Measurements from ENCODE around the gene BCL2L1.
A peak's percentile ranks its signal among the peaks of the same experiment; 100 is the strongest.

BCL2L1 gene

DNA sequence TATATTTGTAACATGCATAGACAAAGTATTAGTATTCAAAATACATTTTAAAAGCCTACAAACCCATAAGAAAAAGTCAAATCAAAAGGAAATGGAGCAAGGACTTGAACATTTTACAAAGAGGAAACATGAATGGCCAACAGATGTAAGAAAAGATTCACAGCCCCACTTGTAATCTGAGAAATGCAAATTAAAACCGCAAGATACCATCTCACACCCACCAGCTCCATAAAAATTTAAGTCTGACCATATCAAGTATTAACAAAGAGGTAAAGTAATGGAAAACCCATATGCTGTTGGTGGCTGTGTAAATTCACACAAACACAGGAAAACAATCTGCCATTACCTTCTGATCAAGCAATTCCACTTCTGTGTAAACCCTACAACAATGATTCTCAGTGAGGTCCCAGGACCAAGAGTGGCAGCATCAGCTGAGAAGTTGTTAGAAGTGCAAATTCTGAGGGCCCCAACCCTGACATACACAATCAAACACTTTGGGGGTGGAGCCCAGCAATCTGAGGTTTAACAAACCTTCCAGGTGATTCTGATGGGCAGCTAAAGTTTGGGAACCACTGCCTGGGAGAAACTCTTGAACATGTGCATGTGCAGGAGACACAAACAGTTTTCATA lies 30.9 kb downstream of the BCL2L1 start:
- DNase-seq = peak; percentile 38 to 47

DNA sequence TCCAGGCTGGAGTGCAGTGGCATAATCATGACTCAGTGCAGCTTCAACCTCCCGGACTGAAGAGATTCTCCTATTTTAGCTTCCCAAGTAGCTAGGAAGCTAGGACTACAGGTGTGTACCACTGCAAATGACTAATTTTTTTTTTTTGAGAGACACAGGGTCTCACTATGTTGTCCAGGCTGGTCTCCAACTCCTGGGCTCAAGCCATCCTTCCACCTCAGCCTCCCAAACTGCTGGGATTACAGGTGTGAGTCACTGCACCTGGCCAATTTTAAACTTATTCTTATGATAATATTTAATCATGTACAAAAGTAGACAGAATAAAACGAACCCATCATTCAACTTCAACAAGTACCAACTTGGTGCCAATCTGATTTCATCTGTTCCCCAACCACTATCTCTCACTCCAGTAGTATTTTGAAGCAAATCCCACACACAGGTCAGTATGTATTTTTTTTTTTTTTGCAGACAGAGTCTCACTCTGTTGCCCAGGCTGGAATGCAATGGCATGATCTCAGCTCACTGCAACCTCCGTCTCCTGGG lies 32.5 kb downstream of the BCL2L1 start:
- no peak for DNase-seq

DNA sequence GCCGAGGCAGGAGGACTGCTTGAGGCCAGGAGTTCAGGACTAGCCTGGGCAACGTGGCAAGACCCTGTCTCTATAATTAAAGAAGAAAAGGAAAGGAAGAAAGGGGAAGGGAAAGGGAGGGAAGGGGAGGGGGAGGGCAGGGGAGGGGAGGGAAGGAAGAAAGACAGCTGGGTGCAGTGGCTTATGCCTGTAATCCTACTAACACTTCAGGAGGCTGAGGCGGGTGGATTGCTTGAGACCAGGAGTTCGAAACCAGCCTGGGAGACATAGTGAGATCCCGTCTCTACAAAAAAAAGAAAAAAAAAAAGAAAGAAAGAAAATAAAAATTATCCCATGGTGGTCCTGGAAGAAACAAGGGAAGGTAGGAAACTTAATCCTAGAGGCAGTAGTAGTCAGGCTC lies 33.5 kb downstream of the BCL2L1 start:
- no peak for DNase-seq

GRCh38 chr20:31687777-31688176 lies 34.9 kb downstream of the BCL2L1 start:
- no peak for DNase-seq

- DNase-seq = no peak
Measured at GRCh38 chr20:31685853-31686643, 36.6 kb downstream of the BCL2L1 start.

- peak; percentile 83 to 87 for DNase-seq
Measured at GRCh38 chr20:31684153-31685015, 38.3 kb downstream of the BCL2L1 start.

- DNase-seq = no peak
Measured at GRCh38 chr20:31682927-31683326, 39.7 kb downstream of the BCL2L1 start.

DNA sequence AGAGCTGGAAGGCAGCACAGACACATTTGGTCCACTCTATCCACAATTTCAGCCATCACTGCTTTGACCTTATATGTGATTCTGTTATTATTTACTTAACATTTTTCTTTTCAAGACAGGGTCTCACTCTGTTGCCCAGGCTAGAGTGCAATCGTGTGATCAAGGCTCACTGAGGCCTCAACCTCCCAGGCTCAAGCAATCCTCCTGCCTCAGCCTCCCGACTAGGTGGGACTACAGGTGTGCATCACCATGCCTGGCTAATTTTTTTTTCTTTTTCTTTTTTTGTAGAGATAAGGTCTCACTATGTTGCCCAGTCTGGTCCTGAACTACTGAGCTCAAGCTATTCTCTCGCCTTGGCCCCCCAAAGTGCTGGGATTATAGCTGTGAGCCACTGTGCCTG lies 40.3 kb downstream of the BCL2L1 start:
- no peak for DNase-seq

DNA sequence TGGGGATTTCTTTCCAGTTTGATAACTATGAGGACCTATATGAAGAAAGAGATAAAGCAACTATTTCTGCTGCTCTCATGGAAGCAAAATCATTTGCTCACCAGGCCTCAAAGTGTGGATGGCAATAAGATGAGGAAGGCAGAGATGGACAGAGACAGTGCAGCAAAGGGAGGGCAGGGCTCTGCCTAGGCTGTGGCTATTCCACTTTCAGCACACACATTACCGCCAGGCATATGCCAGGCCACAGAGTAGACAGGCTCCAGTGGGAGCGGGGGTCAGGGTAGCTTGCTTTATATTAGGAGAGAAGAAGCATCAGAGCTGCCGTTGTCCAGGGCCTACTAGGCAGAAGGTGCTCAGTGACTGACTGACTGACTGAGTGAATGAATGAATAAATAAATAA lies 40.9 kb downstream of the BCL2L1 start:
- DNase-seq = no peak

DNA sequence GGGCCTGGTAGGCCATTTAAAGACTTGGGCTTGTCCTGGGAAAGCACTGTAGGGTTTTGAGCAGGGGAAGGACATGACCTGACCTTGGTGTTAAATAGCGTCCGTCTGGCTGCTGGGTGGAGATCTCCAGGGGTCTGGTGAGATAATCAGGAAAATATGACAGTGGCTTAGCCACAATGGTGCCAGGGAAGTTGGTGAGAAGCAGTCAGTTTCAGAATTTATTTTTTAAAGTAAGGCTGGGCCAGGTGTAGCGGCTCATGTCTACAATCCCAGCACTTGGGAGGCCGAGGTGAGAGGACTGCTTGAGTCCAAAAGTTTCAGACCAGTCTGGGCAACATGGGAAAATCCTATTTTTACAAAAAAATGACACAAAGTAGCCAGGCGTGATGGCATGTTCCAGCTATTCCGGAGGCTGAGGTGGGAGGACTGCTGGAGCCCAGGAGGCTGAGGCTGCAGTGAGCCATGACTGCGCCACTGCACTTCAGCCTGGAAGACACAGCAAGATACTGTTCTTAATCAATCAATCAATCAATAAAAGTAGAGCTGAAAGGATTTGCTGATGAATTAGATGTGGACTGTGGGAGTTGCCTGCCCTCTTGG lies 41.4 kb downstream of the BCL2L1 start:
- no peak for DNase-seq

- no peak for DNase-seq
Measured at GRCh38 chr20:31680286-31681127, 42.2 kb downstream of the BCL2L1 start.

- no peak for DNase-seq
Measured at GRCh38 chr20:31679357-31680285, 43.0 kb downstream of the BCL2L1 start.

- no peak for DNase-seq
Measured at GRCh38 chr20:31678389-31679356, 44.0 kb downstream of the BCL2L1 start.

GRCh38 chr20:31677553-31678260 lies 45.0 kb downstream of the BCL2L1 start:
- no peak for DNase-seq

DNA sequence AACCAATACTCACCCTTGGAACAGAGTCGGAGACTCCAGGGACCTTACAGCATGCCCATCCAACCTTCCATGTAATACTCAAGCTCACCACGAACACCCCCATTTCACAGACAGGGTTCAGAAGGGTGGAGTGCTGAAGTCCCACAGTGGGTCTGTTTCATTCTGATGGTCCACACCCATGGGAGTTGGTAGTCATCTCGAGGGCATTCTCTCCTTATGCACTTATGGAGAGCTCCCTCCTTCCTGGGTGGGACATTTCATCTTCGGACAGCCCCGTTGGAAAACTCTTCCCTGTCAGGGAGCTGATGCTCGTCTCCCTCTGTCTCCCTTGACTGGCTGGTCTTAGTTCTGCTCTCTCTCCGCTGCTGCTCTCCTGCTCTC lies 46.1 kb downstream of the BCL2L1 start:
- no peak for DNase-seq

GRCh38 chr20:31675828-31676608 lies 46.6 kb downstream of the BCL2L1 start:
- no peak for DNase-seq

- no peak for DNase-seq
Measured at GRCh38 chr20:31674895-31675827, 47.5 kb downstream of the BCL2L1 start.
